Measurements from ENCODE around the gene CRYBA2. TPM values are rescaled to one million over a fixed set of nuclear protein-coding genes. Genes with fewer than 3 reads are reported as not detected.

Gene CRYBA2
- total and polyA plus RNA-seq, 2 of the 8 experiments (the other 6 are each of a cell fraction or from before 2014, with no cell fraction given) = not detected

DNA sequence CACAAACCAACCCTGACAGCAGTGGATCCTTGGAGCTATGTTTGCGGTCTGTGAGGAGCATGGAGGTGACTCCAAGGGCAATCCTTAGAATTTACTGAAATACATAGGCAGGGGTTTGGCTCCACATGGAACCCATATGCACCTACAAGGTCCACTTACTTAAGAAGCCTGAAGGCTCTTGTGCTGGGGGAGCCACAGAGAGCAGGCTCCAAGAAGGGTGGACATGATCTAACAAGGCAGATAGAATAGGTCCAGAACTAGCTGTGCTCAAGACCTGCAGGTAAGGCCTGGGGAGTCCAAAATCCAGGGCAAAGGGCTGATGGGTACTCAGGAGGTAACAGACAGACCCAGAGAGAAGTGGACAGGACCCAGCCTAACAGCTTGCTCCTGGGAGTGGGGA lies 34.9 kb downstream of the CRYBA2 start (continued):
- TF ChIP-seq TCF12 (IDR thresholded peaks at IDR 0.05; ENCODE audit: low read depth, low read length) = no peak
- no peak for TF ChIP-seq FOSL1 (IDR thresholded peaks at IDR 0.05; ENCODE audit: insufficient read depth, low read depth, low read length)
- no peak for TF ChIP-seq PHF8 (conservative IDR thresholded peaks at IDR 0.05; ENCODE audit: low read depth, low read length)
- no peak for TF ChIP-seq POLR2A (IDR thresholded peaks at IDR 0.05; ENCODE audit: control extremely low read depth in 1 of 2, low read depth in 2 of 2, low read length in 2 of 2)
- no peak for TF ChIP-seq TAF7 (optimal IDR thresholded peaks at IDR 0.05; ENCODE audit: borderline replicate concordance, low read depth, low read length)
- TF ChIP-seq SP2 (IDR thresholded peaks at IDR 0.05; ENCODE audit: low read length) = no peak
- TF ChIP-seq CBX8 (IDR thresholded peaks at IDR 0.05; ENCODE audit: borderline replicate concordance, low read depth, low read length) = no peak
